HepG2 (cell line): ENCODE results near the gene OTOGL. TPM values are rescaled to one million over a fixed set of nuclear protein-coding genes. Genes with fewer than 3 reads are reported as not detected.

Source experiments
- ATAC-seq: fragments of 200-7000 bp; cut with Tn5 transposase; 3 replicates; pipeline ENCODE4 v1.9.1; 2020; ENCODE audit warnings: mild to moderate bottlenecking, moderate library complexity
- BruUV-seq: library from RNA; stranded (reverse); fragments of 400-500 nt; replicated peaks from 2 replicates; lab custom pipeline; 2021; lab: Mats Ljungman, UMichigan
- CTCF ChIA-PET: fragments of 300-600 bp; formaldehyde crosslinking; extraction: SDS; loops from one replicate; lab custom pipeline; 2021; ENCODE audit warnings: low total read pairs, inconsistent platforms, low intra/inter-chr PET ratio; lab: Yijun Ruan, JAX
- POLR2A ChIA-PET: fragments of 350-600 bp; sonication (Branson Sonifier 250); formaldehyde crosslinking; loops from one replicate; lab custom pipeline; 2020; ENCODE audit warnings: antibody characterized with exemption, inconsistent platforms; lab: Yijun Ruan, JAX
- DNase-seq: peaks from one replicate; pipeline ENCODE4 v3.0.0-alpha.2; 2015; ENCODE audit warnings: low spot score
- FAIRE-seq: peaks from 3 replicates; lab custom pipeline; 2011; peaks lifted over from hg19 to GRCh38; lab: Jason Lieb, UNC
- H2AFZ ChIP-seq: one replicate; pipeline ENCODE4 v1.6.1; 2011; ENCODE audit warnings: low read length, inconsistent platforms
- H3K27ac ChIP-seq: fragments of 300-600 bp; 3 replicates; pipeline ENCODE4 v1.8.0; 2011; ENCODE audit warnings: mixed run types, mild to moderate bottlenecking, mixed read lengths, low read length, inconsistent platforms; ENCODE audit not compliant: insufficient read depth; ENCODE audit errors: extremely low read length
- H3K27me3 ChIP-seq, 2 experiments: fragments of 200-600 bp in 1 of 2; 2 replicates in 1 of 2; 3 replicates in 1 of 2; pipeline versions ENCODE4 v1.6.0 to v1.8.0; 2011; ENCODE audit warnings: low read length in 2 of 2, mild to moderate bottlenecking in 2 of 2, moderate library complexity in 2 of 2, inconsistent platforms in 1 of 2; ENCODE audit not compliant: insufficient read depth in 2 of 2, control insufficient read depth in 1 of 2
- H3K36me3 ChIP-seq, 2 experiments: fragments of 200-600 bp in 1 of 2; replicated peaks in 1 of 2; 2 replicates in 1 of 2; 3 replicates in 1 of 2; pipeline versions ENCODE4 v1.5.1 to v1.8.0; 2011; ENCODE audit warnings: low read length in 2 of 2, inconsistent platforms in 1 of 2; ENCODE audit not compliant: insufficient read depth in 2 of 2, control insufficient read depth in 1 of 2
- H3K4me1 ChIP-seq: 2 replicates; pipeline ENCODE4 v1.5.1; 2012; ENCODE audit warnings: low read length, inconsistent platforms; ENCODE audit not compliant: insufficient read depth
- H3K4me2 ChIP-seq: 2 replicates; pipeline ENCODE4 v1.6.0; 2011; ENCODE audit warnings: low read depth, low read length, inconsistent platforms
- H3K4me3 ChIP-seq, 3 experiments: fragments of 200-600 bp in 1 of 3; sonication (generic), shearing (Covaris generic) in 1 of 3; replicated peaks in 1 of 3; 2 replicates each; pipeline ENCODE4 v1.5.1; 2011 to 2016; ENCODE audit warnings: low read length in 3 of 3, inconsistent platforms in 2 of 3, low read depth in 2 of 3, mild to moderate bottlenecking in 2 of 3, control low read depth in 1 of 3, mixed read lengths in 1 of 3; ENCODE audit not compliant: insufficient read depth in 1 of 3
- H3K79me2 ChIP-seq: one replicate; pipeline ENCODE4 v1.6.1; 2011; ENCODE audit warnings: low read length, inconsistent platforms; ENCODE audit not compliant: insufficient read depth
- H3K9ac ChIP-seq: 2 replicates; pipeline ENCODE4 v1.6.0; 2011; ENCODE audit warnings: mild to moderate bottlenecking, low read depth, low read length, inconsistent platforms; ENCODE audit not compliant: insufficient read depth
- H3K9me3 ChIP-seq: 2 replicates; pipeline ENCODE4 v1.5.1; 2012; ENCODE audit warnings: mild to moderate bottlenecking, low read length
- H4K20me1 ChIP-seq: 2 replicates; pipeline ENCODE4 v1.6.0; 2011; ENCODE audit warnings: inconsistent platforms, mild to moderate bottlenecking, low read length, moderate library complexity; ENCODE audit not compliant: insufficient read depth
- ARNTL ChIP-seq: sonication (generic); formaldehyde crosslinking; IDR thresholded peaks from 2 replicates; pipeline ENCODE4 v1.4.0; 2020; ENCODE audit warnings: mild to moderate bottlenecking, missing genetic modification reagents
- BORCS8-MEF2B ChIP-seq: sonication (generic); formaldehyde crosslinking; IDR thresholded peaks from 2 replicates; pipeline ENCODE4 v1.8.0; 2022; ENCODE audit warnings: mild to moderate bottlenecking, missing genetic modification reagents
- DR1 ChIP-seq: sonication (generic); formaldehyde crosslinking; IDR thresholded peaks from 2 replicates; pipeline ENCODE4 v1.8.0; 2021; ENCODE audit warnings: mild to moderate bottlenecking, missing genetic modification reagents, inconsistent platforms
- FOXK1 ChIP-seq: sonication (generic); formaldehyde crosslinking; IDR thresholded peaks from 2 replicates; pipeline ENCODE4 v1.4.0; 2020; ENCODE audit warnings: low read depth, missing genetic modification reagents, borderline replicate concordance
- HNRNPL ChIP-seq: fragments of 200-400 bp; formaldehyde crosslinking; IDR thresholded peaks from 2 replicates; pipeline ENCODE4 v1.6.1; 2017; ENCODE audit warnings: mild to moderate bottlenecking, low read depth, low read length
- MED8 ChIP-seq: sonication (generic); formaldehyde crosslinking; IDR thresholded peaks from 2 replicates; pipeline ENCODE4 v1.8.1; 2023; ENCODE audit warnings: mild to moderate bottlenecking, missing genetic modification reagents; ENCODE audit not compliant: insufficient replicate concordance
- MLX ChIP-seq: IDR thresholded peaks from 2 replicates; pipeline ENCODE4 v1.6.1; 2016
- ZFX ChIP-seq: sonication (generic); formaldehyde crosslinking; IDR thresholded peaks from 2 replicates; pipeline ENCODE4 v1.4.0; 2020; ENCODE audit warnings: mild to moderate bottlenecking, low read depth, missing genetic modification reagents, moderate library complexity
- ZNF260 ChIP-seq: sonication (generic); formaldehyde crosslinking; IDR thresholded peaks from 2 replicates; pipeline ENCODE4 v1.4.0; 2020; ENCODE audit warnings: missing genetic modification reagents, low read depth, mild to moderate bottlenecking, borderline replicate concordance
- ZNF34 ChIP-seq: sonication (generic); formaldehyde crosslinking; IDR thresholded peaks from 2 replicates; pipeline ENCODE4 v1.4.0; 2020; ENCODE audit warnings: mild to moderate bottlenecking, missing genetic modification reagents, borderline replicate concordance
- ZNF7 ChIP-seq: IDR thresholded peaks from 2 replicates; pipeline ENCODE4 v1.6.1; 2016; ENCODE audit warnings: missing biosample characterization, missing genetic modification reagents
- WGBS: methylation state at CpG from one replicate; pipeline ENCODE4 v1.1.6; 2017; ENCODE audit warnings: low lambda C conversion rate; 5-methylcytosine and 5-hydroxymethylcytosine counted together
- in situ Hi-C: cut with HindIII; loops from 2 replicates; pipeline ENCODE4 v1.10.0; 2017; ENCODE audit warnings: low pct_unique_long_range_greater_than_20kb; ENCODE audit not compliant: extremely low pct_ligation_motif_present
- intact Hi-C: fragments of 100-400 bp; cut with micrococcal nuclease; formaldehyde crosslinking; loops from one replicate; pipeline ENCODE4 v1.10.0; 2022; ENCODE audit not compliant: unreplicated experiment
- polyA plus RNA-seq, 8 experiments: library from polyadenylated mRNA; depleted of rRNA in 3 of 8; stranded (reverse) in 7 of 8; unstranded in 1 of 8; fragments of >200 nt; fragmentation: Illumina TruSeq in 4 of 8; extraction: Trizol in 4 of 8; gene quantifications; 2 replicates each; pipeline versions ENCODE4 v1.2.1 to v1.2.3, GENCODE V29; 2011 to 2016; ENCODE audit warnings: low read depth in 4 of 8, missing spikeins in 1 of 8, mixed read lengths in 1 of 8; ENCODE audit not compliant: insufficient read depth in 1 of 8
- total RNA-seq, 5 experiments: library from RNA; depleted of rRNA; stranded (reverse); fragments of >200 nt; fragmentation: Illumina TruSeq; extraction: Trizol; gene quantifications; 2 replicates each; pipeline ENCODE4 v1.2.3, GENCODE V29; 2016; ENCODE audit warnings: low read depth in 1 of 5

The OTOGL gene
- total and polyA plus RNA-seq, 2 of the 13 experiments (the other 11 are each of a cell fraction or from before 2014, with no cell fraction given) = not detected

GRCh38 chr12:80142640-80143039 is 43.3 kb downstream of the OTOGL start (continued):
- TF ChIP-seq HNRNPL = no peak

GRCh38 chr12:80143537-80143936 is 44.2 kb downstream of the OTOGL start:
- WGBS = 20% methylated on average over 4 of the region's 4 CpGs
- POLR2A ChIA-PET = no interaction called here
- no peaks in the 10 kb centered on the region for H3K36me3 ChIP-seq
- no peak overlapping the region for H2AFZ ChIP-seq
- H3K4me2 ChIP-seq = no peak overlapping the region
- no peaks in the 10 kb centered on the region for H3K4me1 ChIP-seq
- intact Hi-C loops = no loop called here
- in situ Hi-C loops = no loop called here
- no peak overlapping the region for H3K27ac ChIP-seq
- TF ChIP-seq ARNTL (CRISPR knock-in tag) = no peak
- no peak for TF ChIP-seq ZNF34 (CRISPR knock-in tag)
- TF ChIP-seq ZFX (CRISPR knock-in tag) = no peak
- TF ChIP-seq DR1 (CRISPR knock-in tag) = no peak
- no peak for TF ChIP-seq BORCS8-MEF2B (CRISPR knock-in tag)
- TF ChIP-seq MLX (CRISPR knock-in tag) = no peak
- TF ChIP-seq ZNF260 = no peak
- no peak for TF ChIP-seq ZNF7 (CRISPR knock-in tag)
- no peak for TF ChIP-seq FOXK1 (CRISPR knock-in tag)
- TF ChIP-seq MED8 (CRISPR knock-in tag) = no peak
- TF ChIP-seq, all 625 proteins: peak for 0
- Histone ChIP-seq H3K9me3 (no peaks in the 10 kb centered on the region), H4K20me1 (no peaks in the 10 kb centered on the region), H3K79me2 (no peaks in the 10 kb centered on the region), H3K4me3 (no peak overlapping the region), H3K27me3 (no peaks in the 10 kb centered on the region), H3K9ac (no peak overlapping the region)
- BruUV-seq = no TSS peak
- no peak for FAIRE-seq
- no peak for DNase-seq
- no peak for ATAC-seq
- CTCF ChIA-PET = no interaction called here
